Stimulated activated CD8-positive, alpha-beta memory T cell treated with anti-CD3 and anti-CD28 coated beads, Interleukin-12 subunit alpha, Interleukin-12 subunit beta, amount 100 ng/mL, for 1 hour (primary cell): ENCODE results near the gene ARHGAP45.
"Not testable (repeated sequence)": the region's sequence is repeated elsewhere in the genome, so short reads cannot be mapped to it uniquely, and the experiment has no call there.

Experiments used
- DNase-seq: peaks from one replicate; pipeline ENCODE4 v3.0.0-alpha.2; 2020; ENCODE audit warnings: low read depth

The ARHGAP45 gene

GRCh38 chr19:1116726-1117581 is 50.0 kb downstream of the ARHGAP45 start:
- DNase-seq, result no peak

DNA sequence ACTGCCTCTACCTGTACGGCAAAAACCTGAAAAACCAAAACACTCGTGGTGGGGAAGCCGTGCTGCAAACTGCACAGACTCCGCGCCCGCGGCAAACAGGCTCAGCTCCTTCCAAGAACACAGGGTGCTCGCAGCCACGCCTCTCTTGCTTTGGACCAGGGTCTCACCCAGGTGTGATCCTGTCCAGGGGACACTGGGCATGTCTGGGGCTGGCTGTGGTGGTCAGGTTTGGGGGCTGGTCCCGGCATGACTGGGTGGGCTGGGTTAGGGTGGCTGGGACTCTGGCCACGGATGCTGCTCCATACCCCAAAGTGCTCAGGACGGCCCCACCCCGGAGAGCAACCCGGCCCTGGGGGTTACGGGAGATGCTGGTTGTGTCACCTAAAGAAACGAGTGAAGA is 50.7 kb downstream of the ARHGAP45 start:
- DNase-seq, result no peak

DNA sequence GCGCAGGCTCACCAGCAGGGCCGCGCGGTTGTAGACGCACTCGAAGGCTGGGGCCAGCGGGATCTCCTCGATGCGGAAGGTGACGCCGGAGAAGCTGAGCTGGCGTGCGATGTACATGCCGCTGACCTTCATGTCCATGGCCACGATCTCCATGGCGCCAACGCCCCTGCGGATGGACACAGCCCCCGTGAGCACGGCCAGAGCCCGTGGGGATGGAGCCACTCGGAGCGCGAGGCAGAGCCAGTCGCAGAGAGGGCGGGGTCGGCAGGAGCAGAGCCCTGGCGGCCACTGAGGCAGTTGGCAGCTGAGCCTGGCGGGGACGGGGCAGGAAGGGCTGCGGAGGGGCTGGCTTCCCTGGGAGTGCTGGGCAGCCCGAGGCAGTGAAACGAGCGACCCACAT is 52.0 kb downstream of the ARHGAP45 start:
- DNase-seq, result no peak

- no peak for DNase-seq
Observed at GRCh38 chr19:1119475-1120217, 52.7 kb downstream of the ARHGAP45 start.

- no peak for DNase-seq
Observed at GRCh38 chr19:1121395-1121794, 54.4 kb downstream of the ARHGAP45 start.

DNA sequence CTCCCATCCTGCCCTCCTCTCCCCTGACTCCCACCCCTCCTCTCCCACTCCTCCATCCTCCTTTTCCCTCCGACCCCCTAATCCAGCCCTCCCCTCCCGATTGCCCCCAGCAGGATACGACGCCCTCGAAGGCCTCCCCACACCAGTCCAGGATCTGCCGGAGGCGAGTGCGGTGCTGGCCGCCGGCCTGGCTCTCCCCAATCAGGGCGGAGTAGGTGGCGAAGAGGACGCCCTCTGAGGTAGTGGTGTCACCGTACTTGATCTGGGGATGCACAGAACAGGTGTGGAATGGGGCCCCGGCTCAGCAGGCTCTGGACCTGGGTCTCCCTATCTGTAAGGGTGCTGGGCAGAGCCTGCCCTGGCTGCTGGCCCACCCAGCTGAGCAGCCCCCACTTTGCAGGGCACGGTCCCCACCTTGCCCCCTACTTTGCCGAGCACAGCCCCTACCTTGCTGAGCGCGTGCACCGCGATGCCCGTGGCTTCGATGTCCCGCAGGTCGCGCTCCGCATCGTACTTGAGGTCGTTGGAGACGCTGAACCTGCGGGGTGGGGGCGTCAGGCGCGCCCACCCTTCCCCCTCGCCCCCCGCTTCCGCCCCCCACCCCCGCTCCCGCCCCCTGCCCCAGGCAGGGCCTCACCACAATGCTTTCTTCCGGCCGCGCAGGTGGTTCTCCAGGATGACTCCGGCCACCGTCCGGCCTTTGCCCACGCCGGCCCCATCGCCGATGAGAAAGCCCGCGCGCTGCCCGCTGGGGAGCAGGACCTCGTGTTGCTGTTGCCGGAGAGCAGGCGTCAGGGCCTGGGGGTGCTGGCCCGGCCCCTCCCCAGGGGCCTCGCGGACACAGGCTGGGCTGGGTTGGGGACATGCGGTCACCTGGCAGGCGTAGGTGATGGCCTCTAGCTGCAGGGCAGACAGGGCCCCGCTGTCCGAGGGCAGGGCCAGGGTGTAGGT is 55.3 kb downstream of the ARHGAP45 start:
- DNase-seq, result no peak

GRCh38 chr19:1122972-1123363 is 56.0 kb downstream of the ARHGAP45 start:
- DNase-seq, result no peak

DNA sequence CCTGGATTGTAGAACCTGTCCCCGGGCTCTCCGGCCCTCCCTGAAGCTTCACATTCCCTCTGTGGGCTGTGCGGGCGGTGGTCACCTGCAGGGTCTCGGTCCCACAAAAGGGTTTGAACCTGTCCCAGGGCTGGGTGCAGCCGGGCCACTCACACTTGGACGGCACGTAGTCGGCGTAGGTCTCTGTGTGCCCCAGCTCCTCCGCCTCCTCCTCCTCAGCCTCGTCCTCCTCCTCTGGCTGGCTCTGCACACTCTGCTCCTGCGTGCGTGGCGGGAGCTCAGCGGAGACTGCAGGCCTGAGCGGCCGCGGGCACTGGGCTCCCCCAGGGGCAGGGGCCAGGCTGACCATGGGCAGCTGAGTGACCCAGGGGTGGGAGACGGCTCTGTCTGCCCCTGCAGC is 56.4 kb downstream of the ARHGAP45 start:
- no peak for DNase-seq

DNA sequence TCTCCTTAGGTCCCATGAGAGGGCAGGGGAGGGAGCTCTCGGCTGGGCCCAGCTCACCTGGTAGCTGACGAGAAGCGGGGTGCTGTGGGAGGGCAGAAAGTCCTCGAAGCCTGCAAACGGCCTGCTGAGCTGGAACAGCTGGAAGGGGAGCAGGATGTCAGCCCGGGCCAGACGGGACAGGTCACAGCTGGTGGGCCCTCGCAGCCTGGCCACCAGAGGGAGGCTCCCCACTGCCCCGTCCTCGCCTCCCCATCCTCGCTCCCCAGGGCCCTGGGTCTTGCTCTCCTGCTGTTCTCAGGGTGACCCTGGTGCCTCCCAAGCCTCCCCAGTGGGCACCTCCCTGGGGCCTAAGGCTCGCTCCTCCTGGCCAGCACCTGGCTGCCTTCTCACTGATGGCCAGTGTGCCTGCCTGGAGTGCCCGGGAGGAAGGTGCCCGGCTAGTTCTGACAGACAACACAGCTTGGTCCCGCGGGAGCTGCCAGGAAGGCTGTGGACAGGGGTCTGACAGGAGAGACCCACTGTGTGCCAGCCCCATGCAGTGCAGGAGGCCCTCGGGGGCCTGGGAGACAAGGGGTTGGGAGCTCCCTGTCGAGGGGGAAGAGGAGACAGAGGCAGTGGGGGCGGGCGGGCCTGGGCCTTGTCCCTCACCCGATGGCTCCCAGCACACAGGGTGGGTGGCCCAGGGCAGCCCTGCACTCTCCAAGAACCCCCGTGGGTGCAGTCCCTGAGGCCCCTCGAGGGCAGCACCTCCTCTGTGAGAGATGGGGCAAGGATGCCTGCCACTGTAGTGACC is 57.1 kb downstream of the ARHGAP45 start:
- DNase-seq, result no peak

DNA sequence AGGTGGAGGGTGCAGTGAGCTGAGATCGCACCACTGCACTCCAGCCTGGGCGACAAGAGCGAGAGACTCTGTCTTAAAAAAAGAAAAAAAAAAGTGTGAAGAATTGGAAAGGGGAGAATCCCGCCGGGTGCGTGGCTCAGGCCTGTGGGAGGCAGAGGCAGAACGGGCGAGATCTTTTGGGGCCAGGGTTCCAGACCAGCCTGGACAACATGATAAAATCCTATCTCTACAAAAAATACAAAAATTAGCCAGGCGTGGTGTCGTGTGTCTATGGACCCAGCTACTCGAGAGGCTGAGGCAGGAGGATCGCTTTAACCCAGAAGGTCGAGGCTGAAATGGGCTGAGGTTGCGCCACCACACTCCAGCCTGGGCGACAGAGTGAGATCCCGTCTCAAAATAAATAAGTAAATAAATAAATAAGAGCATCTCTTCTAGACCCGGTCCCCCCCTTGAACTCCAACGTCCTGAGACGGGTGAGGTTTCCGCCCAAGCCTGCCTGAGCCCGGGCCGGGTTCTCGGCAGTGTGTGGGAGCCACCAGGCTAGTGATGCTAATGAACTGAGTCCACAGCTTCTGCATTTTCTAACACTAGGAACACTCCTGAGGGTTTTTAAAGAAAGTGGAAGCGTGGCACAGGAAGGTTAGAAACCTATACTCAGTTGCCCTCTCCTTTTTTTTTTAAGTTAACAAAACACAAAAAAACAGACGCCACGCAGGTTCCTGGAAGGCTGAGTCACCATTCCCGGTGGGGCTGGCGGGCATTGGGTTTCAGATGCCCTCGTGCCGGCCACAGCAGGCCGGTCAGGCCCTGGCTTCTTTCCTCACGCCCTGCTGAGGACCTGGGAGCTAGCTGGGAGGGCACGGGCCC is 58.9 kb downstream of the ARHGAP45 start:
- no peak for DNase-seq

DNA sequence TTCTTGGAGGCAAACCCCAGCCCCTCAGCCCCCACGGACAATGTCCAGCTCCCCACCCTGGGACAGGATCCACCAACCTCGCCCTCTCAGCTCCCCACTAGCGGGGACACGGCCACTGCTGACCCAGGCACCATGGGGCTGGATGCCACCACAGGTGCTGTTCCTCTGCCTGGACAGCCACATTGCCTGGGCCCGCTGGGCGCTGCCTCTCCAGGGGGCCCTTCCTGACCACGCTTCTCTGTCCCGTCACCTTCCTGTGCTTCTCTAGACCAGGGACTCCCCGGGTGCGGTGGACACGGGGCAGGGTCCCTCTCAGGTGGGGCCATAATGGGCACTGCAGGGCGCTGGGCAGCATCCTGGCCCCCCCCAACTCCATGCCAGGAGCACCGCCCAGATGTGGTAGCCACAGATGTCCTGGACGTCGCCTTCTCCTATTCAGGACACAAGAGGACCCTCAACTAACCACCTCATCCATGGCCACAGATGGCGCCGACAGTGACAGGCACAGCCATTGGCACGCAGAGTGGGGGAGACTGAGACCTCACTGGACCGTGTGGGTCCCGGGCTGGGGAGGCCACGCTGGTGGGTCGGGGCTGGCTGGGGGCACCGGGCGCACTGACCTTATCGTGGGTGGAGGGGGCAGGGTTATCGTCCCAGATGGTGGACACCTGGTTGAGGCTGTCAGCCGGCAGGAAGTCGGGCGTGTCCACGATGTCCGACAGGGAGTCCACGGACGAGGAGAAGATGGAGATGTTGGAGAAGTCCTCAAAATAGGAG is 60.2 kb downstream of the ARHGAP45 start:
- DNase-seq, result no peak

GRCh38 chr19:1128106-1128505 is 61.1 kb downstream of the ARHGAP45 start:
- no peak for DNase-seq

GRCh38 chr19:1129084-1129483 is 62.1 kb downstream of the ARHGAP45 start:
- not testable (repeated sequence) for DNase-seq

GRCh38 chr19:1129535-1129934 is 62.6 kb downstream of the ARHGAP45 start:
- no peak for DNase-seq

DNA sequence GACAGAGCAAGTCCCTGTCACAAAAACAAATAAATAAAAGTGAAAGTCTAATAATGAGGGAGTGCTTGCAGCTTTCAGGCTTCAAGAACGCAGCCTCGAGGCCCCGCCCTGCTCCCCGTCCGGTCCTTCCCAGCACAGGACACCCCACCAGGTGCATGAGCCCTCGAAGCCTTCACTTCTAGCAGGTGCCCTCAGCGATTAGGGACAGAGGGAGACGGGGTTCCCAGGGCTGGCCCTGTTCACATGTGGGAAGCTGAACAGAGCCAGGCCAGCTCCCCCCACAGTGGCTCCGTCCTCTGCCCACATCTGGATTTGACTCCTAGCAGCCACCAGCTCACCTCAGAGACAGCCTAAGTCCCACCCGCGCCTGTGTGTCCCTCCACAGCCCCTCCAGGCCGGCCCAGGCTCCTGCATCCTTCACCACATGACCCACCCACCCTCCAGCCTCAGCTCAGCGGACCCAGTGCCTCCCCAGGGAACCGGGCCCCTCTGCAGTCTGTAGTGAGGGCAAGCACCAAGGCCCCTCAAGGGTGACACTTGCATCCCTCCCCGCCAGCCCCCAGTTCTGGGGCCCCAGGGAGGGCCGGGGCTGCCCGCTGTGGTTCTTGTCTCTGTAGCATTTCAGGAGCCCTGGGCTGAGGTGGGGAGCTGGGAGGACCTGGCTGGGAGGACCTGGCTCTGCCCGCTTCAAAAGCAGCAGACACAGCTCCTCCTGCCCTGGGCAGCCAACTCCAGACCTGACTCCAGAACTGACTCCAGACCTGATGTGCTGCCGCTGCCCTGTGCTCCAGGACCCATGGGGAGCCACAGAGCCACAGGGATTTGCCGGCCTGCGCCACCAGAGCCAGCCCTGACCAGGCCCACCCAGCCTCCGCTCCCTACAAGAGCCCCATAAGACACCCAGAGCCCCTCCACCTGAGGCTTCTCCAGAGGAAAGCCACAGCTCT is 64.1 kb downstream of the ARHGAP45 start:
- DNase-seq, result no peak

DNA sequence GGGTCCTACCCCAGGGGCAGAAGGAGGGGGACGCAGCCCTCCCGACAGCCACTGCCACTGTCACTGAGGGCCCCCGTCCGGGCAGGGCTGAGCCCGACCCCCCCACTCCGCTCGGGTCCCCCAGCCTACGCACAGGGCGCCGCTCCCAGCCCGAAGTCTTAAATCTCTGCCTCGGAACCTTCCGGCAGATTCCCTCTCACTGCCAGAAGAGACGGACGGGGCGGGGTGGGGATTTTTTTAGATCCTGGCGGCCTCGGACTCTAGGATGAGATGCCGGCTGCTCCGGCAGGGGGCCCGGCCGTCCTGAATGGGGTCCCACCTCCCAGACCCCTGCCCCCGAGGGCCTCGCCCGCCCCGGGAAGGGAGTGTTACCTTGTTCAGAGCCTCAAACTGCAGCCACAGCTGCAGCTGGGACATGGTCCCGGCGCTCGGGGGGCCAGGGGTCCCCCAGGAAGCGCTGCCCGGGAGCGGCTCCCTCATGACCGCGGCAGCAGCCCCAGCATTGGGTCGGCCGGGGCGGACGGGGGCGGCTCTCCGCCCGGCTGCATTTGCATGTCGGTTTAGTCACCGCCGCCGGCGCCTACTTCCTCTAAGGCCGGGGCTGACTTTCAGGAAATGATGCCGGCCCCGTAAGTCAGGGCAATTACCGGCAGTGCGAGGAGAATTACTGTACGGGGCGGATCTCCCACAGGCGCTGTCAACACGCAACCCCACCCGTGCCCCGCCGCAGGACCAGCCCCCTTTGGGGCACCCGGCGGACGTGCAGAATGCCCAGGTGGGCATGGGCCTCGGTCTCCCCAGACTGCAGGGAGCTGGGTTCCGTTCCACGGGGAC is 65.0 kb downstream of the ARHGAP45 start:
- peak; percentile 78 for DNase-seq

- no peak for DNase-seq
Observed at GRCh38 chr19:1132552-1133383, 65.8 kb downstream of the ARHGAP45 start.
